SH-SY5Y (cell line): ENCODE data around the gene LSAMP.

Experiments
- GATA2 ChIP-seq: IDR thresholded peaks from 2 replicates; pipeline ENCODE4 v1.6.1; 2011; ENCODE audit warnings: mild to moderate bottlenecking, low read depth, low read length
- GATA3 ChIP-seq: IDR thresholded peaks from 2 replicates; pipeline ENCODE4 v1.6.1; 2011; ENCODE audit warnings: low read depth, mild to moderate bottlenecking, low read length, moderate library complexity

DNA sequence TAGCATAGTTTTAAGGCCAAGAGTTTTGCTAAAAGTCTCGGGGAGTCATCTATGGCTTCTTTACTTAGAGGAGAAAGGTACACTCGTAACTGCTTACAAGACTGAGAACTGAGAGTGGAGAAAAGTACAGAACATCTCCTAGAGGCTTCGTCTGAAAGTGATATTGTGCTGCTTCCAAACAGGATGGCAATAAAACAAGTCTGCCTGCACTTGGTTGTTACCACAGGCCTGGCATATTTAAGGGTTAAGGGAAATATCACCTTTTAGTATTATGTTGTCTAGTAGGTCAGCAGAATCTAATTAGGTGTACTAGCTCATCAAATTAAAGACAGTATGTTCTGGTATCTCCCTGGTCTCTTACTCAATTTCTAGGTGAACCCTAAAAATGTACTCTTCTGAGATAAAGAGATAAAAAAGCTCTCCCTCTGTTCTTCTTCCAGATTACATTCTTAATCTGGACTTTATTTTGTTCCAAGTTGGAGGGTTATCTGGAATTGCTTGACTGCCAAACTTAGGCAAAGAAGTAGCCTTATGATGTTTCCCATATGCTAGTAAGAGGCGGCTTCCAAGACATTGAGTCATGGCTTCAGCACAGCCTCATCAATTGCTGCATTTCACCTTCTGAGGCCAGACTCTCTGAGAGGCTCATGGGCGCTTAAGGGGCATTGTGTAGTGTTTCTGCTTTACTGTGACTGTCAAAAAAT is 181.3 kb downstream of the LSAMP start:
- TF ChIP-seq GATA2 (no peak), GATA3 (no peak)
